Measurements from ENCODE around the gene PDE6D.
"Not testable (repeated sequence)": the region's sequence is repeated elsewhere in the genome, so short reads cannot be mapped to it uniquely, and the experiment has no call there.

The PDE6D gene

DNA sequence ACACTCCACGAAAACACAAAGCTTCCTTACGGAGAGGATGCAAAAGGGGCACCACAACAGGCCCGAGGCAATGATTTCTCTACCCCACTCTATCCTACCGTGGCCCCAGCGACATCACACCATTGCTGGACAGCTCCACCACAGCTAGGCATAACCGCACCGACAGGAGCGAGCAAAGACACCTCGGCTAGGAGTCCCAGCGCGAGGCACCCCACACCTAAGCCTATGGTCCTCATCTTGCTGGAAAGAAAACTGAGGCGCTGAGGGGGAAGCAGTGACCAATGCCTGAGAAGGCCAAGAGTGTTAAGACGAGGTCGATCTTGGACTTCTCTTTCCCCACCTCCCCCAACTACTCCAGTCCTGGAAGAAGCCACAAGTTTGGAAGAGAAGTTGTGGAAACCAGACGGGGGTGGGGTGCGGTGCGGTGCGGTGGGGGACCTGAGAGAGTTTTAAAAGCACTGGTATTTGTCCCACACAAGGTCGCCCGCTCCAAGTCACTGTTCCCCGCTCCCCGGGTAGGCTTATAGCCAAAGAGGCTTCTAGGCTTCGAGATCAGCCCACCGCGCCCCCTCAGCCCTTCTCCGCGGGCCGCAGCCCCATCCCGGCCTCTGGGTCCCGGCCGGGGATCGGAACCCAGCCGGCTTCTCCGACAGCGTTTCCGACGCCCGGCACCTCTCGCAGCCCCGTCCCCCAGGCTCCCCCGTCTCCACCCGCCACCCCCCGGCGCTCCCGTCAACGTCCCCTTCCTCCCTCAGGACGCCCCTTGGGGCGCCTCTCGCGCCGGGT lies 766 bp downstream of the PDE6D start:
- H3K4me3 ChIP-seq (ENCODE audit: low read depth, low read length) = peak overlapping the region; percentile 75
- no peak for DNase-seq (ENCODE audit: low read depth)

- no peak overlapping the region for H3K4me3 ChIP-seq (ENCODE audit: low read depth, low read length)
- DNase-seq (ENCODE audit: low read depth) = no peak
Observed at GRCh38 chr2:231769170-231770136, 11.6 kb downstream of the PDE6D start.

GRCh38 chr2:231765496-231765929 lies 15.6 kb downstream of the PDE6D start:
- DNase-seq (ENCODE audit: low read depth) = no peak
- H3K4me3 ChIP-seq (ENCODE audit: low read depth, low read length) = no peak overlapping the region

GRCh38 chr2:231764760-231765159 lies 16.3 kb downstream of the PDE6D start:
- no peak for DNase-seq (ENCODE audit: low read depth)
- H3K4me3 ChIP-seq (ENCODE audit: low read depth, low read length) = no peak overlapping the region

DNA sequence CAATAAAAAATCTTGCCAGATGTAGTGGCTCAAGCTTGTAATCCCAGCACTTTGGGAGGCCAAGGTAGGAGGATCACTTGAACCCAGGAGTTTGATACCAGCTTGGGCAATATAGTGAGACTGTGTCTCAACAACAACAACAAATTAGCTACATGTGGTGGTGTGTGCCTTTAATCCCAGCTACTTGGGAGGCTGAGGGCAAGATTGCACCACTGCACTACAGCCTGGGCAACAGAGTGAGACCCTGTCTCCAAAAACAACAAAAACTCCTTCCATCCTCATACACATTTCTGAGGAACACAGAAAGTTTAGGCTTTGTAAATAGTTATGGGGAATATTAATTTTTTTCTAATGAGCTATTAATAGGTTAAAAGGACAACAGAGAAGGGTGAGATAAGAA lies 17.0 kb downstream of the PDE6D start:
- no peak overlapping the region for H3K4me3 ChIP-seq (ENCODE audit: low read depth, low read length)
- DNase-seq (ENCODE audit: low read depth) = no peak

DNA sequence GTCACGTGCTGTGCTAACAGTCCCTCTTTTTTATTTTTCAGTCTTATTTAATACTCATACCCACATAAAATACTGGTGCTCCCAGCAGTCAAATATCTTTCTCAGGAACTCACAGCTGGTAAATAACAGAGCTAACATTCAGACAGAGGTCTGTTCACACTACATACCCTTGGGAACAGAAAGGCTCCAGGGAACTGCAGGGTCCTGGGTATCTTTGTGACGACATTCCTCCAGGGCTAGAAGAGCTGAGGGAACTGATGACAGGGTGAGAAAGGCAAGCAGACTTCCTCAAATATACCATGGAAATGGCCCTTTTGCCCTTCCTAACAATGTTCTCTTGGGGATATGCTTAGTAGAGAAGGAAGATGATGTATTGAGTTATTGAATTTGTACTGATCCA lies 19.3 kb downstream of the PDE6D start:
- no peak for DNase-seq (ENCODE audit: low read depth)

DNA sequence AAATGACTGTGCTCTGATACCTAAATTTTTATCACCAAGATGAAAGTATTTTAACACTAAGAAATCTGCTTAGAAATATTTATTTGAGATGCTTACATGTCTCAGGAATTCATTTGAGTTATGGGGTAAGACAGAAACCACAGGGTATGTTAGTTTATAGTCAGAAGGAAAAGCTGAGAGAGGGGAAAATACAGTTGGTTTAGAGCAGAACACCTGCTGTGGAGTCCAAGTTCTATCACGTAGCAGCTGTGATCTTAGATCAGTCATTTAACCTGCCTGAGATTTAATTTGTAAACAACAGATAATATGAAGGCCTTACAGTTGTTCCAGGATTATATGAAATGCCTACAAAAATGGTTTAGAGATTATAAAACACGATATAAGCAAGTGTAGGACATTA lies 29.0 kb downstream of the PDE6D start:
- no peak overlapping the region for H3K4me3 ChIP-seq (ENCODE audit: low read depth, low read length)
- DNase-seq (ENCODE audit: low read depth) = no peak

More for the DNA sequence above, 19.3 kb downstream of the PDE6D start:
- no peak overlapping the region for H3K4me3 ChIP-seq (ENCODE audit: low read depth, low read length)

DNA sequence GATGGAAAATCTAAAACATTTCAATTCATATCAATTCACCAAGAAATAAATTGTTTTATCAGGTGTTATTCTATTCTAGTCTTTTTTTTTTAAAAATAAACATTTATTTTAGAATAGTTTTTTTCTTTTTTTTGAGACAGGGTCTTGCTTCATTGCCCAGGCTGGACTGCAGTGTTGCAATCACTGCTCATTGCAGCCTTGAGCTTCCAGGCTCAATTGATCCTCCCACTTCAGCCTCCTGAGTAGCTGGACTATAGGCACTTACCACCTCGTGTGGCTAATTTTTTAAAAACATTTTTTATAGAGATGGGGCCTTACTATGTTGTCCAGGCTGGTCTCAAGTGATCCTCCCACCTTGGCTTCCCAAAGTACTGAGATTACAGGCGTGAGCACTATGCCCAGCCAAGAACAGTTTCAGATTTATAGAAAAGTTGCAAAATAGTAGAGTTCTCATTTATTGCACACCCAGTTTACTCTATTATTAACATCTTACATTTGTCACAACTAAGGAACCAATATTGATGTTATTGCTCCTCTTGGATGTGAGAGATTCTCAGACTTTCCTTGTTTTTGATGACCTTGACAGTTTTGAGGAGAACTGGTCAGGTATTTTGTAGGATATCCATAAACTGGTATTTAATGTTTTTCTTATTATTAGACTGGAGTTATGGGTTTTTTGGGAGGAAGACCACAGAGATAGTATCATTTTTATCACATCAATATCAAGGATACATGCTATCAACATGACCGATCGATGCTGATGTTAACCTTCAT lies 29.9 kb downstream of the PDE6D start:
- no peak overlapping the region for H3K4me3 ChIP-seq (ENCODE audit: low read depth, low read length)
- DNase-seq (ENCODE audit: low read depth) = no peak

GRCh38 chr2:231749016-231749415 lies 32.1 kb downstream of the PDE6D start:
- H3K4me3 ChIP-seq (ENCODE audit: low read depth, low read length); DNase-seq (ENCODE audit: low read depth): not testable (repeated sequence)

GRCh38 chr2:231748153-231748896 lies 32.8 kb downstream of the PDE6D start:
- H3K4me3 ChIP-seq (ENCODE audit: low read depth, low read length); DNase-seq (ENCODE audit: low read depth): not testable (repeated sequence)

- DNase-seq (ENCODE audit: low read depth) = no peak
Observed at GRCh38 chr2:231745303-231746038, 35.6 kb downstream of the PDE6D start.

DNA sequence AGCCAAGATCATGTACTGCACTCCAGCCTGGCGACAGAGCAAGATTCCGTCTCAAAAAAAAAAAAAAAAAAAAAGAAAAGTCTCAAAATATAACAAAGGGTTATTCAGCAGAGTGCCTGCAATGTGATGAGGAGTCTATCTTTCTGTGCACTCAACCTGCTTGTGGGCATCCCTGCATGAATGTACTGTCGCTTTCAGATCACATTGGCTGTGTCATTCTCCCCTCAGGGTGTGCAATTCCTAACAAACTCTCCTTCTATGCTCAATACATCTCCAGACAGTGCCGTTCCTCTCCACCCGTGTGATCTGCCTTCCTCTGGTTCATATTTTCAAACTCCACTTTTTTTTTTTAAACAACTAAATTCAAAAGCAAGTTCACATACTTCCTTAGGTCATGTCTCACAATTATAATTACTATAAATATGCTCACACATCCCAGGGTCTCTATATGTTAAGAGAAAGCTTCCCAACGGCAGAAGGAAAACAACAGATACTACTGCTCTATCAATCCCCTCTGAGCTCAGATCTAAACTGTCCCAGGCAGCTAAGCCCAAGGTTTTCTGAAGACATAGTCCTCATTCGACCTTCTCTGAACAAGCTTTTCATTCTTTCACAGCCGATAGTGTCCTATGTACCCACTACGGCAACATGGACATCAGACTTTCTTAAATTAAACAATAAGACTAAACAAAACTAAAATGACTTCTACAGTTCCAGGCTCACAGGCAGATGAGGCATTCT lies 37.5 kb downstream of the PDE6D start:
- no peak for DNase-seq (ENCODE audit: low read depth)
- no peak overlapping the region for H3K4me3 ChIP-seq (ENCODE audit: low read depth, low read length)

More at GRCh38 chr2:231745303-231746038, 35.6 kb downstream of the PDE6D start:
- no peak overlapping the region for H3K4me3 ChIP-seq (ENCODE audit: low read depth, low read length)

- no peak overlapping the region for H3K4me3 ChIP-seq (ENCODE audit: low read depth, low read length)
- DNase-seq (ENCODE audit: low read depth) = no peak
Observed at GRCh38 chr2:231737761-231738160, 43.3 kb downstream of the PDE6D start.

GRCh38 chr2:231732604-231733003 lies 48.5 kb downstream of the PDE6D start:
- H3K4me3 ChIP-seq (ENCODE audit: low read depth, low read length) = no peak overlapping the region

DNA sequence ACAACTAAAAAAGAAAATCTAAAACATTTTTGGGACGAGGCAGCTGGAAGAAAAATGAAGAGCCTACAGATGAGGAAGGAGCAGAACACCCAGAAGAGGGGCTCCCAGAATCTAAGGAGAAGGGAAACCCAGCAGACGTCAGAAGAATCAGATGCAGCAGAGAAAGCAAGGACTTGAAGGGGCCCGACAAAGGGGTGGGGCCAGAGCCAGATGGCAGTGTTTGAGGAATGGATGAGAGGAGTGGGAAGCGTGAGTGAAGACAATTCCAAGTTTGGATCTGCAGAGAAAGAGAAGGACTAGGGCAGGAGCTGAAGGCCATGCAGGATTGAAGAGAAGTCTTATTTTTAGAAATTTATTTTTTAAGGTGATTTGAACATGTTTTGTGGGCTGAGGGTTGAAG lies 53.5 kb downstream of the PDE6D start:
- no peak for DNase-seq (ENCODE audit: low read depth)
- no peak overlapping the region for H3K4me3 ChIP-seq (ENCODE audit: low read depth, low read length)

More at GRCh38 chr2:231732604-231733003, 48.5 kb downstream of the PDE6D start:
- DNase-seq (ENCODE audit: low read depth) = no peak

DNA sequence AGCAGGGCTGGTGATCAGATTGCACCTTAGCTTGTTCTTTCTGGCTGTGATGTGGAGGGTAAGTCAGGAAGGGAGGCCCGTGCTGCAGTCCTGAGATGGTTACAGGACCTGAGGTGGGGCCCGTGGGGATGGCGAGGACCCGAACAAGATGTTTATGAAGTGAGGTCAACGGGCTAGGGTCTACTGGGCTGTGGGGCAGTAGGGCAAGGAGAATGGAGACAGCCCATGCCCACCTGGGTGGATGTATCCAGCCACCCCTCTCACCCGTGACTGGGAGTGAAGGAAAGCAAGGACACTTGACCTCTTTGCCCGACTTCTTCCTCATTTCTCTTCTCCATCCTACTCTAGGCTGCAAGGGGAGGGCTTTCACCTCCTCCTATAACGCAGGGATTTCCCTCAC lies 54.8 kb downstream of the PDE6D start:
- H3K4me3 ChIP-seq (ENCODE audit: low read depth, low read length) = no peak overlapping the region
- DNase-seq (ENCODE audit: low read depth) = no peak

DNA sequence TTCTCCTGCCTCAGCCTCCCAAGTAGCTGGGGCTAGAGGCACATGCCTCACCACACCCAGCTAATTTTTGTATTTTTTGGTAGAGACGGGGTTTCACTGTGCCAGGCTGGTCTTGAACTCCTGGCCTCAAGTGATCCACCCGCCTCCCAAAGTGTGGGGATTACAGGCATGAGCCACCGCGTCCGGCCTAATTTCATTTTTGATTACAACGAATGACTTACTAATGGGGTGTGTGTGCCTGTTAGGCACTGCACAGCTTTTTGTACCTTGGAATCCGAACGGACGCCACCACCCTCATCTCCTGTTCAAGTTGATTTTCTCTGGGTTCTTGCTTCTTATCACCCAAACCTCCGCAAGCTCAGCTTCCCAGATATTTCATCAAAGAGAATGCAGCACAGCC lies 55.6 kb downstream of the PDE6D start:
- DNase-seq (ENCODE audit: low read depth) = no peak
- H3K4me3 ChIP-seq (ENCODE audit: low read depth, low read length) = no peak overlapping the region

All from skeletal muscle cell (primary cell).